GM19372 (cell line): ENCODE data around the gene GGTLC3.
"Not testable (repeated sequence)": the region's sequence is repeated elsewhere in the genome, so short reads cannot be mapped to it uniquely, and the experiment has no call there.

Source experiments
- ATAC-seq: cut with Tn5 transposase; IDR thresholded peaks from one replicate; pipeline ENCODE4 v1.9.1; 2021; ENCODE audit warnings: mild to moderate bottlenecking, low read depth, moderate library complexity; ENCODE audit not compliant: unreplicated experiment

Gene GGTLC3

DNA sequence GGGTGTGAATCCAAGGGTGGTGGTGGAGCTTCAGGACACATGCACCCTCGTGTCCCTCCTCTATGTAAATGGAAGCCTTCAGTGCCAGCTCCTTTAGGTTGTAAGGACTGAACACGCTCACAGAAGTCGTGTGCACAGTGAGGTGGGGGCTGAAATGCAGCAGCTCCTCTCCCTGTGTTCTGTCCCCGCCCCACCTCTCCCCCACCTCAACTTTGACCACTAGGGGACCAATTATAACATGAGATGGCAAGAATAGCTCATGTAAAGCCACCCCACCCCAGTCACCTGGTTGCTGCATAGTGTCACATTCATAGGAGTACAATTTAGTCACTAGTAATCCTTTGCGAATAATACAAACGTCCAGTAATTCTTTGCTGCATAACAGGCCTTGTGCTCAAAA lies 4.8 kb upstream of the GGTLC3 start:
- ATAC-seq = not testable (repeated sequence)

DNA sequence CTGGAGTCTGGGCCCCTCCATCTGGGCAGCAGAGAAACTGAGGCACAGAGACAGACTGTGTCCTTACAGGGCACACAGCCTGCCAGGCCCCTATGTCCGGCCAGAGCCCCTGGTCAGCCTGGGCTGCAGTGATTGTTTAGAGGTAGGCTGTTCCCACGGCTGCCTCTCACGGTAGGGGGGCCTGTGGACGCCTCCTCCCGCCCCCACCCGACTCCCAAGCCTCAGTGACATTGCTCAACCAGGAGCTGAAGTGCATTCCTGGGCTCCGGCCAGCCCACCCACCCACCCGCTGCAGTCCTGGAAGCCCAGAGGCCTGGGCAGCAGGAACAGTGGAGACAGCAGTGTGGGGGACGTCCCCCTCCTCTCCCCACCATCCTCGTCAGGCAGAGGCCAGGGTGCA lies 4.5 kb downstream of the GGTLC3 start:
- ATAC-seq = not testable (repeated sequence)

DNA sequence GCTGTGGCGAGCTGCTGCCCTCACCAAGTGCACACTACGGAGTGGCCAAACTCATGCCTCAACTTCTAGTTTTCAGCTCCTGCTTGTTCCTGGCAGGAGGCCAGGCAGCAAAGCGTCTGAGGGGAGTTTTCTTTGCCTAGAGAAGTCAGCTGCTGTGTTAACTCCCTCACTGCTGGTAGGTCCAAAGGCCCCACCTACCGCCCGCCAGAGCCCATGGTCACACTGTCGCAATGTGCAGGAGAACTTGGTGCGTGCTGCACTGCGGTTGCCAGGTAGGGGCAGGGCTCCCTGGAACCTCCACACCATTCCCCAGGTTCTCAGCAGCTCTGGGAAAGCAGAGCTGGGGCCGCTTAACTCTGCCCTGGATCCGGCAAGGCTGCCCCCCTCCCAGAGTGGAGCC lies 5.6 kb downstream of the GGTLC3 start:
- ATAC-seq = not testable (repeated sequence)

DNA sequence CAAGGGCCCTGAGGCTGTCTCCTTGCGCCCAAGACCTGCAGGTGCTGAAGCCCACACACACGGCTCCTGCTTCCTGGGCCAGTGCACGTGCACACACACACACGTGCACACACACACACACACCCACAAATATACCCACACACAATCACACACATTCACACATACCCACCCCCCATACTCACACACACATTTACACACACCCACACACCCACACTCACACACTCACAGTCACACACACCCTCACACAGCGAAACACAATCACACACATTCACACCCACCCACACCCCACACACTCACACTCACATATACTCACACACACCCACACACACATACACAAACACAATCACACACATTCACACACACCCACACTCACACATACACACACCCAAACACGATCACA lies 6.6 kb downstream of the GGTLC3 start:
- not testable (repeated sequence) for ATAC-seq

DNA sequence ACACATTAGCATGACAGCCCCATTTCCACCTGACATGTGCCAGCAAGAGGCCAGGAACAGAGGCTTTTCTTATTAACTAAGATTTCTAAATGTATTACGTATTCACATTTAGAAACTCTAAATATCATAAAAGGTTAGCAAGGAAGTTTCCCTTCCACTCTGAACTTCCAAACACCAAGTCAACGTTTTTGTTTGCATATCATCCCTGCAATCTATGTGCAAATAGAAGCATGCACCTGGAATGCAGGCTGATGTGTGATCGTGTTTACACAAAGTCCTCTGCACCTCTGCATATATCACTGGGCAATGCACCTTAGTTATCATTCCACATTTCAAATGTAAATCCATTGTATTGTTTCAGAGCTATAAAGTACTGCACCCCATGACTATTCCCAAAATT lies 21.7 kb downstream of the GGTLC3 start:
- ATAC-seq = not testable (repeated sequence)
